GM18909 (cell line): Measurements from ENCODE around the gene TALDO1.
A peak's percentile ranks its signal among the peaks of the same experiment; 100 is the strongest.

Source experiments
- ATAC-seq: cut with Tn5 transposase; IDR thresholded peaks from one replicate; pipeline ENCODE4 v1.9.1; 2021; ENCODE audit warnings: mild to moderate bottlenecking; ENCODE audit not compliant: unreplicated experiment, poor library complexity

TALDO1 gene

DNA sequence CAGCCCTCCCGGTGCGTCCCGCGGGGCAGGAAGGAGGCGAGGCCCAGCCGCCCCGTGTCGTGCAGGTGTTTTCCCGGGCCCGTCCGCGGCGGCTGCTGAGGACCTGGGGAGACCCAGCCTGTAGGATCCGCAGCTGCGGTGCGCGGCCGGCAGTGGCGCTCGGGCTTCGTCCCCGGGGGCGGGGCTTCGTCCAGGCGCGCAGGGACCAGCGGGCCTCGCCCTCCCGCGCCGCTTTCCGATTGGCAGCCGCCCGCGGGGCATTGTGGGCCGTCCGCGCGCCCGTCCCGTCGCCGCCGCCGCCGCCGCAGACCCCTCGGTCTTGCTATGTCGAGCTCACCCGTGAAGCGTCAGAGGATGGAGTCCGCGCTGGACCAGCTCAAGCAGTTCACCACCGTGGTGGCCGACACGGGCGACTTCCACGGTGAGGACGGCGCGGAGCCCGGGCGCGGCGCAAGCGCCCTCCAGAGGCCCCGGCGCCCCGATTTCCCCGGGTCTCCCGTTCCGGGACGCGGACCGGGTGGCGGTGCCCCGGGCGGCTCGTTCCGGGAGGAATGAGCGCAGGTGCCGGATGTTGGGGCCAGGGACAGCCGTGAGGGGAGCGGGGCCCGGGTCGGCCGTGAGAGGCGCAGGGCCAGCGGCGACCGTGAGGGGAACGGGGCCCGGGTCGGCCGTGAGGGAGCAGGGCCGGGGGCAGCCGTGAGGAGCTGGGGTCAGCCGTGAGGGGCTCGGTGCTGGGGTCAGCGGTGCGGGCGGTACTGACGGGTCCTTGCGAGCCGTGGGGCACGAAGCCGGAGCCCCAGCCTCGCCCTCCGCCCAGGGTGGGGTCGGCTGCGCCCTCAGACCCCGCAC lies at the start of gene TALDO1:
TALDO1 (plus strand) TSS at position 307 of the 849 bp plus-strand sequence; CDS start at position 325, 18 bp downstream.
- peak; percentile 92 for ATAC-seq

DNA sequence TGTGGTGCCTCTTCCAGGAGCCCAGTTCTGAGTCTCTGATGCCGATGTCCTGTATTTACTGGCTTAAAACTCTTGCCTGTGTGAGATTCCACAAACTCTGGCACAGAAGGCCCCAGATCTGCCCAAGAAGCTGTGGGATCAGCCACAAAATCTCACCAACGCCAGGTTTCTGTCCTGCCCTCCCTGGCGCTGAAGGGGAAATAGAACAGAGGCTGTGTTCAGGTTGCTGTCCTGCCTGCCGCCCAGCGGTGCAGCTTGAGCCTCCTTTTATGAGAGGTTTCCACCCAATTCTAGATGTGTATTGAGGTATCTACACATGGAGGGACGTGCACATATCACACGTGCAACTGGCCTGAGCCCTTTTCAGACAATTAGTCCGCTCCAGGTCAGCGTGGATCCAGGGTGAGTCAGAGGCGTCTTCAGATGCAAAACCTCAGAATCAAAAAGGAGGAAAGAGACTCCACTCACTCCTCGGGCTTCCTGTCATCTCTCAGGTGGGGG lies 49.4 kb upstream of the TALDO1 start:
- ATAC-seq: no peak

DNA sequence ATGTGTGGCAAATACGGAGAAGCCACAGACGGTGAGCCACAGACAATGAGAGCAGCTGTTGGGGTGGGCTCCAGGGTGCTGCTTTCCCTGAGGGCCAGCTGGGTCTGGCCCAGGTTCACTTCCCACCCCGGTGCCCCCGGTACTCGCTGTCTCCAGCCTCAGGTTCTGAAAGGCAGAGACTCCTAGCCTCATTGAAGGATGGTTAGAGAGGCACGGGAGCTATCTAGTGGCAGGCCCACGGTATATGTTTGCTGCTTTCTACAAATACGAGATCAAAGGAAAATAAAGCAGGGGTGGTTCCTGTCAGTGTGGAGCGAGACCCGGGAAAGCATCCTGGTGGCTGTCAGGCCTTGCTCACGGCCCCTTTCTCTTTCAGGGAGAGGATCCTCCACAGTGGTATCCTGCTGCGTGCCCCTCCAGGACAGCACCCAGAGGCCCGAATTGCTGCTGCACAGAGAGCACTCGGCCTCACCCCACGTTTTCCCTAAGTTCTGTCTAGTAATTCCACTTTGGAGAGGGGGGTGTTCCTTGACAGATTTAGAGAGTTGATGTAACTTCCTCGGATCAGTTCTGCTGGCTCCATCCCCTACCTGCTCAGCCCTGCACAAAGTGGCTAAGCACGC lies 48.7 kb upstream of the TALDO1 start:
- no peak for ATAC-seq

DNA sequence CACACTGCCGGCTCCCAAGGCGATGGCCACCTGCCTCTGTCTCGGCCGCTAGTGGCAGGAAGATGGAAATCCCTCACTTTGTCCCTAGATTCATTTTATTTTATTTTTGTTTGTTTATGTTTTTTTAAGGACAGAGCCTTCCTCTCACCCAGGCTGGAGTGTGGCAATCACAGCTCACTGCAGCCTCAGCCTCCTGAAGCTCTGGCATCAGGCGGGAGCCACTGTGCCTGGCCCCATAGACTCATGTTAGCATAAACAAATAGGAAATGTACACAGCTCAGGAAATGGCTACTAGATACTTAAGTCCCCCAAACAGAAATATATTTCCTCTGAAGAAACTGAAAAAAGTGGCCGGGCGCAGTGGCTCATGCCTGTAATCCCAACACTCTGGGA lies 48.2 kb upstream of the TALDO1 start:
- ATAC-seq: no peak

DNA sequence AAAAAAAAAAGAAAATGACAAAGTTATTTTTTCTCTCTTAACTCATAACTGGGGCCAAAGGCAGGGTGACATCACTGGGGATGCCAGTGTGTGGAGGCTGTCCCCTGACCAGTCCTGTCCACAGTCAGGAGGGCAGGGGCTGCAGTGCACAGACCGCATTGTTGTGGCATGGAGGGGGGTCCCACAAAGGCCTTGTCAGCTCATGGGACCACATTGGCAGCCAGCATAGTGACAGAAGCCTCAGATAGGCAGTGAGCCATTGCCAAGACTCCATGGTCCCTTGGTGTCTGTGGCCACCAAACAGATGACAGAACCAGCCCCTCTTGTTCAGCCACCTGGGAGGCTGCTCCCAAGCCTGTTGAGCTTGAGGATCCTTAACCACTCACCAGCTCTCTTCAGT lies 47.5 kb upstream of the TALDO1 start:
- no peak for ATAC-seq

DNA sequence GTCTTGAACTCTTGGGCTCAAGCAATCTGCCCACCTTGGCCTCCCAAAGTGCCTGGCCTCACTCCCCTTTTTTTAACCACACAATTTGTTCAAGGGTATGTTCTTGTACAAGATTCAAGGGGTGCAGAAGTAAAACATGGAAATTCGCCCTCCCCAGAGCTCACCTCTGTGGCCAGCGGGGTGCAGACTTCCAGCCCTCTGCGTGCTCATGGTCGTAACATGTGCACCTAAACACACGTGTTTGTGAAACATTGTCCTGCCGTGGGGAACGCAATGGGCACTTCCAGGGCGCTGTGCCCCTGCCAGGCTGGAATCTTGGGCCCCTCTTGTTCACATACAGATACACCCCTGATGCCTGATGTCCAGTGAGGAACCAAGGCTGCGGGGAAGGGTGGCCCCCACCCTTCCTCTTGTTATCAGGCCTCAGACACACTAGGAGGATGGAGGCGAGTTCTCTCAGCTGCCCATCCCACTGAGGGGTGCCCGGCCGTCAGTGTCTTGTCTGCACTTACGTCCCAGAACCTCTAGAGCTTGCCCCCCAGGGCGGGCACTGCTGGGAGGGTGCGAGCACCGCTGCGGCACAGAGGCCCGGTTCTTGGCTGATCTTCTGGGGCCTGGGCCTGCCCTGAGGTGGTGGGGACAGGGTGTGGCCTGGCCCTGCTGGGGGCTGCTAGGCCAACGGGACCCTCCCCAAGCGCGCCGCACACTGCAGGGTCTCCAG lies 45.4 kb upstream of the TALDO1 start:
- ATAC-seq: no peak

DNA sequence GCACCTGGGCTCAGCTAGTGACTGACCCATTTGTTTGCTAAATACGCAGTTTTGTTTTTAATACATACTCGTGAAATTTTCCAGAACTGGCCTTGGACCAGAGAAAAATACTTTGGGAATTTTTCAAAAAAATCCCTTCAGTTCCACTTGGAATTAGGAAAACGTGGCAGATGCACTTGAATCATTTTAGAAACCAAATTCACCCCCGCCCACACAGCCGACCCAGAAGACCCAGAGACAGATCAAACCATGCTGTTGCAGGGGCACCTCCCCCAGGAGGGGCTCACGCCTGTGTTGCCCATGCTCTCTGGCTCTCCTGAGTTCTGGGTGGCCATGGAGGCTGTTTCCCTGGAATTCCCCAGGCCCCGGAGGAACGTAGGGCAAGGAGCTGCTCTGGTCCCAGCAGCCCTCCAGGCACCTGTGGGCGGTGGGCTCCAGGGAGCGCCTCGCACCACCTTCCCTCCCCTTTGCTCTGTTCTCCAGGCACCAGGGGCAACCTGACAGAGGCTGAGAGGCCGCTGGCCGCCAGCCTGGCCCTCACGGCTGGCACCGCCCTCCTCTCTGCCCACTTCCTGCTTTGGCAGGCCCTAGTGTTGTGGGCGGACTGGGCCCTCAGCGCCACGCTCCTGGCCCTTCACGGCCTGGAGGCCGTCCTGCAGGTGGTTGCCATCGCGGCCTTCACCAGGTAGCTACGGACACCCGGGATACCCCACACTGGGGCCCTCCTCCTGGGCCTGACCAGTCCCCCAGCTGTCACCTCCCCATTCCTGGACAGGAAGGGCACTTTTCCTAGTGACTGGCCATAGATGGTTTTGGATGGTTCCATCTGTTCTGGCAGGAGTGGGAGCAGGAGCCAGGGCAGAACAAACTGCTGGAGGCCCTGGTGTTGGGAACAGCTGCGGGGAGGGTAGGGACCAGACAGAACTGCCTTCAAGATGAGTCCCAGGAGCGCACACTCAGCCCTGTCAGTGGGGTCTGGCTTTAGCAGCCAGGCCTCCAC lies 44.5 kb upstream of the TALDO1 start:
- ATAC-seq: no peak

DNA sequence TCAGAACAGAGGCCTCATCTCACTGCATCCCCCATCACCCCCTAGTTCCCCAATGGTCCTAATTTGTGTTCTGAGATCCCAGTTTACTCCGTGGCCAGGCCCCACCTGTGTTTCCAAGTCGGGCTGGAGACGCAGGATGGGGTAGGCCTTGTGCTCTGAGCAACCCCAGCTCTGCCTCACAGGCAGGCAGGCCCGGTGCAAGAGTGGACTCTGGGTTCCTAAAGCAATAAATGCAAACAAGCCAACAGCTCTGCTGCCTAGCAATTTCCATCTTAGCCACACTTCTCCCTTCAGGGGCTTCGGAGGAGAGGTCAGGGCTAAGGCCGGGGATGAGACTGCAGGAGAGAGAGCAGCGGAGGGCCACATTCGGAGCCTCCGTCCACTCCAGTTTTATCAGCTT lies 43.8 kb upstream of the TALDO1 start:
- no peak for ATAC-seq

DNA sequence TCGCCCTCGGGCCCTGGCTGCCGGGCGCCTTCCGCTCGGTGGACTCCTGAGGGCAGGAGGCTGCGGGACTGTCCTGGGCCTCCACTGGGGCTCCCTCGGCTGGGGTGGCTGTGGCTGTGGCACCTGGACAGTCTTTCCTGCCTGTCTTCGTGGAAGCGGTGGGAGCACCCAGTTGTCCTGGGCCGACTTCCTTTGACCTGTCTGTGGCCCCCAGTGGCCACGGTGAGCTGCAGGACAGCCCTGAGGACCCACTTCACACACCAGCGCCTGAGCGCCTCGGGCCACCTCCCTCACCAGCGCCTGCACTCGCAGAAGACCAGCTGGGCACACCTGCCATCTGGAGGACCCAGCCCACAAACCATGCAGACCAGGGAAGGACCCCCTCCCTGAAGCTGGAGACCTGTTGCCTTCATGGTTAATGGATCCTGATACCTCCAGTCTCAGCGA lies 43.0 kb upstream of the TALDO1 start:
- ATAC-seq: no peak

DNA sequence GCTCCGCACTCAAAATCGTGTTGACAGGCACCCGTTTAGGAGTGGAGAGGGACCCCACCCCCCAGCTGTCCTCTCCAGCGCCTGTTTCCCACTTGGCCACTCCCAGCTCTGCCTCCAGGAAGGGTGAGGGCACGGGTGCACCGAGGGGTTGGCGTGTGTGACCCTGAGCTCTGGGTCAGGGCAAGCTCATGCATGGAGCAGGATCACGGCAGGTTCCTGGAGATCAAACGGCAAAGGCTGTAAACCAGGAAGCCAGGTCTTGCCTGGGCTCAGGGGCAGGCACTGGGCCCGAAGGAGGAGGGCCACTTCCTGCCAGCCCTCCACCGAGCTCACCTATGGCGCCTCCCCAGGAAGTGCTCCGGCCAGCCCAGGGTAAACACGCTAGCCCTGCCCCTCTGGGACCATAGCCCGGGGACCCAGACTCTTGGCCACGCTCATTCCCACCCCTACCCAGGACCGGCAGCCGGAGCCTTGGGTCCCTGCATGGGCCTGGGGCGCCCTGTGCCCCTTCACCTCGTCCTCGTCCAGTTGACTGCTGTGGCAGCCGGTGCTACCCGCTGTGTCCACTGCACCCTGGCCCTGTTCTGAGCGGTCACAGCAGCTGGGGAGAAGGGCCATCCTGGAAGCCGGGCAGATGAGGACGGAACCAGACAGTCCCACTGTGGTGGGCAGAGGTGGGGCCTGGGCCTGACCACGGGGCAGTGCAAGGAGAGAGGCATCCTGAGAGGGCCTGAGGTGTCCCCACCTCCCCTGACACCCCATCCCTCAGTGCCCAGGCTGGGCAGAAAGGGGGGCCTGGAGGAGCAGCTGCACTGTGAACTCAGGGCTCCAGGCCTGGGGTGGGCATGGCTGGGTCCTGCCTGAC lies 42.3 kb upstream of the TALDO1 start:
- no peak for ATAC-seq

DNA sequence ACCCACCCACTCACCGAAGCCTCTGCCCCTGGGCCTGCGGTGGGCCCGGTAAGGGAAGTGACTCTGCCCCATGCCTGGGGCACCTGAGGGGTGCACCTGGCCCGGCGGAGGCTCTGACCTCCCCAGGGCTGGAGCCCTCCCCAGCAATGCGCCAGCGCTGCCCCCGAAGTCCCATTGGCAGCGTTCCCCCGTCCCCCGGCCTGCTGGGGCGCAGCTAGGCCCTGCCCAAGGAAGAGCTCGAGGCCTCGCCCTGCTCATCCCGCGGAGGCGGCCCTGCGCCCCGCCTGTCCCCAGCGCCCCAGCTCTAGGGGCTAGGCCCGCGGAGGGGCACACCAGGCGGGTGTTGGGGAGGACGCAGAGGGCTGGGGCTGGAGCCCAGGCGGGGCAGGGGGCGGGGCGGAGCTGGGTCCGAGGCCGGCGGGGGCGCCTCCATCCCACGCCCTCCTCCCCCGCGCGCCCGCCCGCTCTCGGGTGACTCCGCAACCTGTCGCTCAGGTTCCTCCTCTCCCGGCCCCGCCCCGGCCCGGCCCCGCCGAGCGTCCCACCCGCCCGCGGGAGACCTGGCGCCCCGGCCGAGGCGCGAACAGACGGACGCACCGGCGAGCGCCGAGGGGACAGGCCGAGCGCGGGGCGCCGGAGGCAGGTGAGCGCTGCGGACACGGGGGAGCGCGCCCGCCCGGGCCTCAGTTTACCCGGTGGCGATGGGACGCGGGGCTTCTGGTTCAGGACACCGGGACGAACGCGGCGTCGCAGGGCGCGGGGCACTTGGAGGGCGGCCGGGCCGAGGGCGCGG lies 41.4 kb upstream of the TALDO1 start, which contains the start of gene EPS8L2:
EPS8L2 (plus strand) TSS at position 586 of the 793 bp plus-strand sequence. CDS start 3,177 bp downstream, outside the sequence.
- ATAC-seq: no peak

DNA sequence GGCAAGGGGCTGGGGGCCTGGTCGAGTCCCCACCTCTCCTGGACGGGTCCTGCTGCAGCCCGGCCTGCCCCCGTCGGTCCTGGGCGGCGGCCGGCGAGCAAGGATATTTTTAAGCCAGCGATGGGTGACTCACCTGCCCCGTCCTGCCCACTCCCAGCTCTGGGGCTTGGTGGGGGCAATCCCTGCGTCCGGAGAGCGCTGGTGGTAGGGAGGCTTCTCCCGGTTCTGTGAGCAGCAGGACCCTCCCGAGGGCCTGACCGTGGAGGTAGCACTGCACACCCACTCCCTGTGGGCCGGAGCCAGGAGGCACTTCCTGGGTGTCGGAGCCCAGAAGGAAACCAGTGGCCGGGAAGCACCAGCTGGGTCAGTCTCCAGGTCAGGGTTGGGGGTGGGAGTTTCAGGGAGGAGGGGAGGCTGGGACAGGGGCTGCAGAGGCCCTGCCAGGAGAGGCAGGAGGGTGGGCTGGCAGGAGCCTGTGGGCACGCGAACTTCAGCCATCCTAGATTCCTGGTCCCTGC lies 40.8 kb upstream of the TALDO1 start:
- no peak for ATAC-seq

DNA sequence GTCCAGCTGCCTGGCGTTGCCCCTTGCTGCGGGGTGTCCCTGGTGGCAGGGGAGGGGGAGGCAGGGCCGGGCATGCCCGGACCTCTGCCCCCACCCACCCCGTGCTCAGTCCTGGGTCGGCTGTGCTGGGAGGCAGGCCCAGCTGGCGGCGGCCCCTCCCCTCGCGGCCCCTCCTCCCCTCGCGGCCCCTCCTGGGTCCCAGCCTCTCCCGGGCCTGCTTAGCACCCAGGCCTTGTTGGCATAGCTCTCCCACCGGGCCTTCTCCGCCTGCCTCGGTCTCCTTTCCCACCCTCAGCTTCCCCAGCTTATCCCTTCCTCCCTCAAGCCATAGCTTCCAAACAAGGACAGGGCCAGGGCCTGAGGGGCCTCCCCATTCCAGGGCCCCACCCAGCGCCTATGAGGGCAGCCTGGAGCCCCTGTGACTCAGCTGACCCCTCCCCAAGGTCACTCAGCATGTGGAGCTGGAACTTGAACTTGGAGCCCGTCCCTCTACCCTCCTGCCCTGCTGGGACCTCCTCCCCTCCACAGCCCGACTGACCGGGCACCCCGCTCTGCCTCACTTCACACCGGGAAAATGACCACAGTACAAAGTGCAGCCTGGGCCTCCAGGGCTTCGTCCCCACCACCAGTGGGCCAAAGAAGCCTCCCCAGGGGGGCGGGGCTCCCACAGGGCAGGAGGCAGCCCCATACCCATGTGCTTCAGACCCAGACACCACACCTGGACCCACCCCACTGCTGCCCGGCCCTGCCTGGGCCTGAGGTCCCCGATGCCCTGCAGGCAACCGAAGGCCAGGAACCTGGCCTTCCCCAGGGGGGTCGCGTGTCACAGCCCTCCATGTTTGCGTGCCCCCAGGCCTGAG lies 40.1 kb upstream of the TALDO1 start:
- no peak for ATAC-seq

DNA sequence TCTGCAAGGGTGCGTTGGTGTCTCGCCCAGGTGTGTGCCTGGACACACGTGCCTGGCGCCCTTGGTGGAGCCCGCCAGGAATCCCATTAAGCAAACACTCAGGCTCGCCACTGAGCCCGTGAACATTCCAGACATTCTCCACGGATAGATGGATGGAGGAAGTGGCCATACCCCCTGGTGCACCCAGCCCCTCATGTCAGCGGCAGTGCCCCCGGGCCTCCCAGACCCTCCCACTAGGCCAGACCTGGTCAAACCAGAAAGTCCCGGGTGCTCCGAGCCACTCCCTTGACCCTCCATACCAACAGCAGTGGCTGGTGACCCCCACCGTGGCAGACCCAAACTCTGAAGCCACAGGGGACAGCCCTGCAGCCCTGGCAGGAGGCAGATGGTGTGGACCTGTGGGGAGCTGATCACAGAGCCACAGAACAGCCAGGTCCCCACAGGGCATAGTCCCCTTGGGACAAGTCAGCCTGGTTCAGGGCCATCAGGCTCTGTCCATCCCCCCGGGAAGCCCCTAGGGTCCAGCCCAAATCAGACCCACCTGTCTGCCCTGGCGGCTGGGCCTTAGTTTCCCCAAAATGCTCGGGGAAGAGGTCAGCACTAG lies 39.3 kb upstream of the TALDO1 start:
- ATAC-seq: no peak

DNA sequence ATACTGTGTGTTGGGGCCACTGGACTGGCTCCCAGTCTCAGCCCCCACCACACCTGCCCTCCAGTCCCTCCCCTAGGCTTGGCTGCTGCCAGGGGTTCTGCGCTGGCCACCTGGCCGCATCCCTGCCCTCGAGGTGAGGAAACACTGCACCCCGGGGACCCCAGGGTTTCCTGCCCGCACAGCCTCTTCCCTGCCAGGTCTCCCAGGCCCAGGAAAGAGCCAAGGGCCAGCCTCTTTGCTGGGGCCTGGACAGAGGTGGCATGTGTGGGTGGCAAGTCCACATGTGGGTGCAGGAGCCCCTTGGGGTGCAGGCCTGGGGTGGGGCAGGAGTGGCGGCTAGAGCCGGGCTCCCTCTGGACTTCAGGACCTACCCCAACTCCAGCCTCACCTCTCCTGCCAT lies 38.8 kb upstream of the TALDO1 start:
- ATAC-seq: no peak
